NCI-H2081 treated with DMSO at 0.1 percent for 48 hours (cell line): Measurements from ENCODE around the gene TRPC3.

Experiments used
- DNase-seq: peaks from one replicate; lab custom pipeline; 2025; lab: John Stamatoyannopoulos, UW

The TRPC3 gene

DNA sequence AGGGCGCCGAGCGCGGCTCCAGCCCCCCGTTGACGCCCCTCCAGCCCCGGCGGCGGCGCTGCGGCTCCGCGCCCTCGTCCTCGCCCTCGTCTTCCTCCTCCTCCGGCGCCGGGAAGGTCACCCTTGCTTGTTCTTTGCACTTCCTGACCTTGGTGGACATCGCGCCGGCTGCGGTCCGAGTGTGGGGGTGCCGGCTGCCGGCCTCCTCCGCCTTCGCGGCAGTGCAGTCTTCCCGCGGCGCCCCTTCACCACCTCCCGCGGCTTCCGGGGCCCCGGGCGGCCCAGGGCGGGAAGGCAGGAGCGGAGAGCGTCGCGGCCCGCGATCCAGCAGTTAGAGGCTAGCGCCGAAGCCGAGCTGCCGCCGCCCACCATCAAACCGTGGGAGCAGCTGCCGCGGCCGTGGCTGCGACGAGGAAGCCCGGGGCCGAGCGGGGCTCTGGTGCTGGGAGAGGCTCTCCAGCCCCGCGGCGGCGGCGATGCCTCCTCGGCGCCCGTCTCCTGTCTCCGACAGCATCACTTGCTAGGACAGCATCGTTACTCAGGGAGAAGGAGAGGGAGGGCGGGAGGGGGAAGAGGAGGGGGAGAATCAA, at the start of gene TRPC3:
TRPC3 (minus strand) TSS at position 540 of the 590 bp plus-strand sequence; CDS start at position 160, 380 bp downstream.
- no peak for DNase-seq

DNA sequence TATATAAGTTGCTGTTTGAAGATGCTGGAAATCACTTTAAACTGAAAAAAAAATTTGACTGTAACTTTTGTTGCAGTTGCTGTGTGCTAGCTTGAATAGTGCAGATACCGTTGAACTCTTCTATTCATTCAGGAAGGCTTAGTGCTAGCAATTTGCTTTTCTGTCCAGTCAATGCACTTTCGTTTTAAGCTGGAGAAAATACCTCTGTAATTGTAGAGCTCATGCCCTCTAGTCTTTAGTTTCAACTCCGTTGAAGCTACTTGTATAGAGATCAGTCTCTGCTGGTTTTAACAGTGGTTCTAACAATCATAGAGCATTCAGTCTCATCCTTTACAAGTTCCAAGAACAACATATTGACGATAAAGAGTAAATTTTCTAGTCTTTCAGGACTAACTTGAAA, 49.0 kb upstream of the TRPC3 start:
- DNase-seq, result no peak

DNA sequence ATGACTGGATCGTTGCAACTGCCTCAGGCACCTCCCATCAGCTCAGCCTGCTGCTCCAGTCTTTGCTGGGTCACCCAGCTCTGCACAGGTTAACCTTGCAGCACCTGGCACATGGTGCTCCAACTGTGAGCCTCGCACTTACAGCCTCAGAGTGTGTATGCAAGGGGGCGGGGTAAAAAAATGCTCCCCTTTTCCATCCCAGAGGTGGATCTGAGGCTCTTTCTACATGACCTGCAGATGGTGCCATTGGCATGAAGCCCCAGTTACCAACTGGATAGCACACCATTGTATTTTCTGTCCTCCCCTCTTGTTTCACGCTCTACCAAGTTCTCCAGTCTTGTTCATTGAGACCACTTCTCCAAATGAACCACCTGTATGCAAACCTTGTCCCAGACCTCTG, 46.2 kb upstream of the TRPC3 start:
- no peak for DNase-seq

DNA sequence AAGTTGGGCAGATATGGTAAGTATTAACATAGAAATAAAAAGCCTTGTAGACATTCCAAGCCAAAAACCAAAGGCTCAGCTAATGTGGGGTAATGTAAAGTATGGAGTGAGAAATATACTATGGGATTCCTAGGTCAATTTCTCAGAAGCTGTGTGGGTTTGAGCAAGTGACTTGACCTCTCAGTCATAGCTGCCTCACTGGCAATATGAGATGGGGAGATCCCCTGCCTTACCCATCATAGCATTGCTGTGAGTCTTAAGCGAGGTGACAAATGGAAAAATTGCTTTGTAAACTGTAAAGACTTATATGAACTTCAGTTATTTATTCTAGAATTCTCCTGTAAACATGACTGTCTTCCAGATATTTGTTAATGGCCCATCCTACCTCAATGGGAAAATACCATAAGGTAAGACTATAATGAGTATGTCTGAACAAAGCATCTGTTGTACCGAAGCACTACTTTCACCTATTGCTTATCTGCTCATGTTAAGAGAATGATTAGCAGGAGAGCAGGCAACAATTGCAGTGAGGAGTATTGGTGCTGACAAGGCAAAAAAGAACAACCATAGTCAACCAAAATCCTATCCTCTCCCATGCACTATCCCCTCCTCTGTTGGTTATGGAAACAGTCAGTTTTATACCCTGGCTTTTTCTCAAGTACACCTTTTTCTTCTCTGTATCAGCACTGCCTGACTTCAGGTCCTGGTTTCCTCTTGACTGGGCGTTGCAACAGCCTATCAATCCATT, 44.1 kb upstream of the TRPC3 start:
- DNase-seq, result no peak

DNA sequence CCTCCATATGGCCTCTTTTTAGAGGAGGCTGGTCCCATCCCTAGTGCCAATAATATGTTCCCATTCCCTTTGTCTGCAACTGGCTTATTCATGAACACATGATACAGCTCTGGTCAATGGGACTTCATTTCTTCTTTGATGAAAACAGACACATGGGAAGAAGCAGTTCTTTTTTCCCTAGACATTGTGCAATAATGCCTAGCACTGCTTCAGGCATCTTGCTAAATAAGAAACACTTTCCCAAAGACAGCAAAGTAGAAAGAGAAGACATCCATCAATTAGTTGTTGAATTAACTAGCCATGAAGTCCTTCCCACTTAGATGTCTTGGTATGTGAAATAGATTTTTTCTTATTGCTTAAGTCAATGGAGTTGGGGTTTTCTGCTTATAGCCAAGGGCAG, 40.1 kb upstream of the TRPC3 start:
- no peak for DNase-seq

DNA sequence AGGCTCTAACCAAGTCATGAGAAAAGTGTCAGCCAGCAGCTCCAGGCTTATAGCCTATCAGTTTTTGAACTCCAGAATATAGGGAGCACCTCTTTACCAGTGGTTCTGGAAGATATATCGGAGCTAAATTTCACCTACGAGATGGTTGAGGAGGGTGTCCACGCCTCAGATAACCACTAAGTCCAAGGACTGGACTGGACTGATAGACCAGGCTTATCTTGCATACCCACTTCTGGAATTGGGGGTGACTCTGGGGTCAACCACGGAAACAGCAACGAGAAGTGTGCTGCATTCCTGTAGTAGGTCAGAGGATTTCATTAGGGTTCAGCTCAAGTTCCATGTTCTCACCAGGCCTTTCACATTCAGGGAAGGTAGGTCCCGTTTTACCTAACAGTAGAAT, 38.6 kb upstream of the TRPC3 start:
- no peak for DNase-seq

DNA sequence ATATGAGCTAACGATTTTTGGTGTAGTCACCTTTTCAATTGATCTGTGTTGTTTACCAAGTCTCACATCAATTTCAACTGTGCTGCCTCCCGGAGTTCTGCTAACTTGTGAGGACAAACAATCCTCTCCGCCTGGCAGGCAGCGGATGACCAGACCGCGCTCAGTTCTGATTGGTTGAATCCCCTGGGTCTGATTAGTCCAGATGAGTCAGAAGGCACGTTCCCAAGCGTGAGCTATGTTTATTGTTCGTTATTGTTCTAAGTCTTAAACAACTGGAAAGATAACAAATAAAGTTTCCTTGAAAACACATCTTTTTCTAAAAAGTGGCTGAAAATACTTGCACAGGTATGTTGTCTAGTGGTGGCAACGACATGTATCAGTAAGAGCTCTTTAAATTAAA, 37.9 kb upstream of the TRPC3 start:
- DNase-seq, result no peak

DNA sequence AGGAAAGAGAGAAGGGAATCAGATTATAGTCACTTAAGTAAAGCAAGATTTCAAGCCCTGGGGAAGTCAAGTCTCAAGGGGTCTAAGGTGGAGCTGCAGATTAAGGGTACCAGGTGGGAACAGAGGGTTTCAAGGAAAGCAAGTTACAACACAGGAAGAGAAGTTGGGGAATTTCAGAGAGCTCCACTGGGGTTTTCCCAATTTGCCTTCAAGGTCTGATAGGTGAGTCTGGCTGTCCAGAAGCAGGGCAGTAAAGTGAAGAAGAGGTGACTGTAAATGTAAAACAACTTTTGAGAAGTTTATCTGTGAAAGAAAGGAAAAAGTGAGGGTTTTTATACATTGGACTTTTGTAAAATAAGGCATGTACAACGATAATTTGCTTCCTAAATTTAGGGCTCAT, 37.1 kb upstream of the TRPC3 start:
- DNase-seq, result no peak

DNA sequence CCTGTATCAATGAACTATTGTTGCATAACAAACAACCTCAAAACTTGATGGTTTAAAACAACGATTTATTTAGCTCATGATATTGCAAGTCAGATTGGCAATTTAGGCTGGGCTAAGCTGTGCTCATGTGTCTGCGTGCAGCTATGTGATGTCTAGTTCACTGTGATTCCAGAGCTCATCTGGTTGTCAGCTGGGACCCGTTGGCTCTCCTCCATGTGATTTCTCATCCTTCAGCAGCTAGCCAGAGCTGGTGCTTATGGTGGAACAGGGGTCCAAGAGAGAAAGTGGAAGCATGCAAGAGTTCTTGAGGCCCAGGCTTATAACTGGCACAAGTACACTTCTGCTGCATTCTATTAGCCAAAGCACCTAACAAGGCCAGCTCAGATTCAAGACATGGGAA, 28.8 kb upstream of the TRPC3 start:
- no peak for DNase-seq

DNA sequence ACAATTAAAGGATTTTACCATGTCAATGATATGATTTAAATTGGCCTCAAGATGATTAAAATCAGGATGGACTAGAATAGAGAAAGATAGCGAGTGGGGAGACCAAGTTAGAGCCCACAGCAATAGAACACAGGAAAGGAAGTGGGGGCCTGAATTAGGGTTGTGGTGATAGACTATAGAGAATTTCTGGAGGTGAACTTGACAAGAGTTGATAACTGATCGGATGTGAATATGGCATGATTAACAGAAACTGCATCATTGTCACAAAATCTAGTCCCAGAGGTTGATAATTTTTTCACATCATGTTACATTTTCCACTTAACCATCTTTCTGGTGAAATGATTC, 26.3 kb upstream of the TRPC3 start:
- DNase-seq, result no peak

DNA sequence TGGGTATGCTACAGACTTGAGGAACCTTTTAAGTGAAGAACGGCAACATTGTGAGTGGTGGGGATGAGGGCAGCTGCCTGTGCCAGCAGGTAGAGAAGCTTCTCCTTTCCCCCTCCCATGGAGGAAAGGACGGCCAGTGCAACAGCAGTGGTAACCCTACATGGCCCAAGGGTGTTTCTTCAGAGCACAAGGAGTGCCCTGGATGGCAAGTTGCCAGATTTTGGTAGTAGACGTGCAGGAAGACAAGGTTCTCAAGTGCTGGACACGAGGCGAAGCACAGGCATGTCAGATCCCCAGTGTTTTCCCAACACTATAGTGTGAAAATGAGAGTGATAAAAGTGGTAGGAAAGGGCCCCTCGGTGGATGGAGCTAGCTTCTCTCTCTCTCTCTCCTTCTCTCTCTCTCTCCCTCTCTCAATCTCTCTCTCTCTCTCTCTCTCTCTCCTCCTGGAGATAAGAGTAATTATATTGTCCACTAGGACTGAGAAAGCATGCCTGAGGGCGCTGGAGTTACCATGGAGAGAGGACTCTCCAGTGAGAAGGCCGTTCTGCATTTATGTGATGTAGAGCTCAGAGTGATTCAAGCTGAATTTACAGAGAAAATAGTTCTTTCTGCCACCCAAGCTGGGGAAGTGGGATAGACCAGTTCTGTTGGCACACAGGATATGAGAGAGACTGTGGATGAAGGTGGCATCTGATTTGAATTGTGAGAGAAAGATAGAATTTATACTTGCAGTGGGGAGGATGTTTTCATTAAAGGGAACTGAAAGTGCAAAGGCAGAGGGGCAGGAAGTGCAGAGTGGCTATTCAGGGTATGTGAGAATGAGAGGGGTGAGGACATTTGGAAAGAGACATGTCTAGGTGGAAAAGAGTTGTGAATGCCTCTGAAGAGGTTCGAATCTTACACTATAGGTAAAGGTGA, 25.7 kb upstream of the TRPC3 start:
- DNase-seq, result no peak

DNA sequence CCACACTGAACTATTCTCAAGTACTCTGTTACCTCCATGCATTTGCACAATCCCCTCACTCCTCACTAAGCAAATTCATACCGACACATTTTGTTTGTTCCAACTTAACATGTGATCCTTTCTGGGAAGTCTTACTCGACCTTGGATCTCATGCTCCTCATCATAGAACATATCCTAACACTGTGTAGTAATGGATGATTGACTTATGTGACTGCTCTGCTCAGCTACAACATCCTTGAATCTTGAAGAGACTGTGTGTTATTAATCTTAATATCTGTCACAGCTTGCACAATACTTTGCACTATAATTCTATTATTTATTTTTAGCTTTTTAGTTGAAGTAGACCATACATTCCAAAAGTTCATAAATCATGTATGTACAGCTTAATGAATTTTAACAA, 23.9 kb upstream of the TRPC3 start:
- DNase-seq, result no peak

DNA sequence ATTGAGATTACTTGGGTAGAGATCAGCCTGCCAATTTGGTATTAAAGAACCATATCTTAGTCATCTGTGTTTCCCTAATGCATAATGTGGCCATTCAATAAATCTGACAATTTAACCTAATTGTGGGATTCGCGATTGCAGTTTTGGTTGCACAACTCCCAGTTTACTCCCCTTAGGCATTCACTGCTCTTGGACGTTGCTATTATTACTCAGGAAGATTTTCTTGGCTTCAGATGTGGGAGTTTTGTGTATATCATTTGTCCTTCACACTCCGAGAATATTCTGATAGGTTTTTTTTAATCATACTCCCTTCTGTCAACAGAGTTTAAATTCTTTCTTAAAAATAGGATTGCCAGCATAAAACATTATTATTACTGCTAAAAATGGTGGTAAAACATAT, 22.0 kb upstream of the TRPC3 start:
- DNase-seq, result no peak

DNA sequence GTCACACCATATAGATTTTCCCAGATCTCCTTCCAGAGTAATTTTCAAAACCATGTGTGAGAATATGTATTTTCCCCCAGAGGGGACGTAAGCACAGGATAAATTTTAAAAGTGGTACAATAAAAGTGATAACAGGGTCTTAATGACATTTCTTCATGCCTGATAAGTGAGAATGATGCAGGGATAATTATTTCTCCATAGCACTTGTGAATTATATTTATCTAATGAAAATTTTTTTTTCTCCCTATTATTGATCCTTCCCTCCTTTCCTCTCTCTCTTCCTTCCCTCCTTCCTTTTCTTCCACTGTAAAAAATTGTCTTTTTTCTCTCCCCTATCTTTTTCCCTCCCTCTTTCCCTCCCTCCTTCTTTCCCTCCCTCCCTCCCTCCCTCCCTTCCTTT, 17.0 kb upstream of the TRPC3 start:
- no peak for DNase-seq

DNA sequence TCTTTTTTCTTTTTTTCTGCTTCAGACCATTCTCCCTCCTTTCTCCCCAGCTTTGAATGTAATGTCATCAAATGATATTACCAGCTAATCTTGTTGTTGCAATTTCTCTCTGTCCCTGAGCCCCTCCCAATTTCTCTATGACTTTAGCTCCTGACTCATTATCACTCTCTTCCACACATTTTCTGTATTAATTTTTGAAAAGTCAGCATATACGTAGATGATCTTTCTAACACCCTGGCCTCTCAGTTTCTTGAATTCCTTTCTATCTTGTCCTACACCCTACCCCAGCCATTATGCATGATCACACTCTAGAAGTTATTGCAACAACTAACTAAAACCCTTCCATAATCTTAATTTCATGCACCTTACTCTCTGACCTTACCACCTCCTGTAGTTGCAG, 13.1 kb upstream of the TRPC3 start:
- DNase-seq, result no peak

DNA sequence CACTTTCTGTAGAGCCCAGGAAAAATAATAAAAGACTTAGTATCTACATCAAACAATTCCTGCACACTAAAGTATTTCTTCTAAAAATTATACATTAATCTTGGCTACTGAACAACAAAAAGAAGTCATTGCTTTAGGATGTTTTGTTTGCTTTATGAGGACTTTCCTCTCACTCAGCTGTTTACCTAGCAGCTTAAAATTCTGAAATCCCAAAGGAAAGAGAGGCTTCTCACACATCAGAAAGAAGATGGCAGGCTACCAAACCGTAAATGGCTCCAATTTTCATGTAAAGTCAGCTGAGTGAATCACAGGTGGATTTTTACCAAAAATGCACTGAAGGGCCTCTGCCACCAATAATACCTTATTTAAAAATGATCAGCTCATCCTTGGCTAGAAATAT, 9.0 kb upstream of the TRPC3 start:
- DNase-seq, result no peak

DNA sequence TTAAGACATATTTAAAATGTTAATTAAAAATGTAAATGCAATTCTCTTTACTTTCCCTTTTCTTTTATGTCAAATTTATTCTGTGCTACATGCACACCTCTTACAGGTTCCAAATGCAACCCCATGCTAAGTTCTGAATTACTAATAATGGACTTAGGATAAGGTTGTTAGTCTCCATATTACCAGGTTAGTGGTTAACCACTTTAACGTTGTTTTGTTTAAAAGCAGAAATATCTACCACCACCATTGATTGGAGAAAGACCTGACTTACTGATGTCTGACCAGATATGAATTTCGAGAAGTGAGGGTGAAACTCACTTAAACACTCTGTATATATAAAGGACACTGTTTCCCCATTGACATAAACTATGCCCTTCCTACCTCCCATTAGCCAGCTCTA, 6.9 kb upstream of the TRPC3 start:
- no peak for DNase-seq

DNA sequence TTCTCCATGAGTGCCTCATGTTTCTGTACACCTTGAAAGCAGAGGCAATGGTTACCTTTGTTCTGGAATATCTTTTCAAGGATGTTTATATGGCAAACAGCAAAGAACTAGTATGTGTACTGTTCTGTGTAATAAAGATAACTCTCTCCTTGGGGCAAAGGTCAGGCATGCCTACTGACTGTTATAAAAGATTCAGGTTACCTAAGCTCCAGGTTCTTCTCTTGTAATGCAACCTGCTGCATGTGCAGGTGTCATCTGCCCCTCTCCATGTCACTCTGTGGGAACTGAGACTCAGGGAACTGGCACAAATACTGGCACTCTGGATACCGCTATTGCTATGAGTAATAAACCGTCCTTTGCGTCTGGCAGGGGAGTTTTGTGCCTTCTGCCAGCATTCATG, 5.4 kb upstream of the TRPC3 start:
- no peak for DNase-seq

DNA sequence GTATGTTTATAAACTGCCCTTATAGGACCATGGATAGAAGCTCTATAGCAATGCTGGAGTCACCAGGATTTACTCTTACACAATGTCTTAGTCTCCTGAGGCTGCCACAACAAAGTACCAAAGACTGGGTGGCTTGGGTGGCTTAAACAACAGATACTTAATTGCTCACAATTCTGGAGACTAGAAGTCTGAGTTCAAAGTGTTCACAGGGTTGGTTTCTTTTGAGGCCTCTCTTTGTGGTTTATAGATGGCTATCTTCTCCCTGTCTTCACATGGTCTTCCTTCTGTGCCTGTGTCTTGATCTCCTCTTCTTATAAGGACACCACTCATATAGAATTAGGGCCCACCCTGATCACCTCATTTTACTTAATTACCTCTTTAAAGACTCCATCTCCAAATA, 2.0 kb upstream of the TRPC3 start:
- no peak for DNase-seq

DNA sequence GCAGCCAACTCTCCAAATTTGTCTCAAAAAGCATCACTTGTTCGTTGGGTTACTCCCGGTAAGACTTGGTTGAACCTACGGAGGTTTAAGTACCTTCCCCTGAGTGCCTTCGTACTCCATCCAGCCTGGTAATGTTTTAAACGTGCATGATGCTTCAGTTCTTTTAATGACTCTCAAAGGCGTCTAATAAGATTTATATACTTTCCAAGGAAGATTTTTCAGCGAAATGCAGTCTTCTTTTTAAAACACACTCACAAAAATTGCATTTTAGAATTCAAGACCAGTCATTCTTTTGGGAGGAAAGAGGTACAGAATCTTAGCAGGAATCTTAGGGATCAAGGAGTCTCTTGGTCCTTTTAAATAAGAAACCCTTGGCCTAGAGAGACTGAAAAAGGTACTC, 430 bp upstream of the TRPC3 start:
- DNase-seq, result no peak

DNA sequence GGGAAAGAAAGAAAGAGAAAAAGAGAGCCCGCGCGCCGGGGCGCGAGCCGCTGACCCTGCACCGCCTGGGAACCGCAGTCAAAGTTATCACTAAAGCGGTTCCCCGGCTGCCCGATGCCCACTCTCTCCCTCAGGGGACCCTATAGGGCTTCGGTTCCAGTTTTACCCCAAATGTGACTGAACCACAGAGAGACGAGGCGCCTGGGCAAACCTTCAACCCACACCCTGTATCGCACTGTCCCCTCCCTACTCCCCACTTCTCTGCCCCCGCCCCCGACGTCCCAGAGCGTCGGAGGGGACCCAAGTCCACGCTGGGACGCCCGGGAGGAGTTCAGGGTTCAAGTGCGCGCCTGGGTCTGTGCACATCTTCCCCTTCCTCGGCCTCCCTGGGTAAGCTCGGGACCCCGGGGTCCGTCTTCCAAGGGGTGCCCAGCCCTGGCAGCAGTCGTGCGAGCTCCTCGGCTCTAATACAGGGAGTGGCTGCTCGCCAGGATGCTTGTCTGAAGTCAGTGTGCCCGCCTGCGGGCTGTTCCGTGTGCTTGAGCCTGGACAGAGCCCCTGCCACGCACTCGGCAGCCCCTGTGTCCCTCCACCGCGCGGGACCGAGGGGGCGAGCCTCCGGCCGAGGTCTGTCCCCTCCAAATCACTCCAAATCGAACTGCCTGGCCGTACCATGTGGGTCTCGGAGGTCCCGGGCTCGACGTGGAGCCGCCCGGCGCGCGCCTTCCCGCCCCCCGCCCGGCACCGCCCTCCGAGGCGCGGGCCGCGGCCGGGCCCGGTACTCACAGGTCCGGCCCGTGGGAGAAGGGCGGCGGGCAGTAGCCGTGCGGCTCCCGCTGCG, 960 bp downstream of the TRPC3 start:
- no peak for DNase-seq

DNA sequence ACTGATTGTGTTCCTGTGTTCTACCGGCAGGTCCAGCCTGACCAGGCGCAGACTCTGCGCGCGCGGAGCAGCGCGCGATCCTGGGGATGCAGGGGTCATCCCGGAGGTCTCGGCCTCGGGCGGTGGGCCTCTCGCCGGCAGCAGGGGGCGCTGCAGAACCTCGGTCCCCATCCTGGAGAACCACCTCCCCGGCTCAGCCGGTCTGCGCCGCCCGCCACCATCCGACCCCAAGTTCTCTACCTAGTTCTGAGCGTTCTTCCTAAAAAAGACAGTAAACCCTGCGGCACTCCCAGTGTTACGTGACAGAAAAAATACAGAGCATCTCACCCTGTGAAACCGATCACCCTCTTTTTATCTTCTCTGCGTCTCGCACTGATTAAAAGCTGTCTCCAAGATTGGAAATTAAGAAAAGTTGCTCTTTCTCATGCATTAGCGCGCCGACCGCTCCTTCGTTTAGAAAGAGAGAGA, 1.6 kb downstream of the TRPC3 start:
- no peak for DNase-seq
